CD8-positive, alpha-beta memory T cell (primary cell): Measurements from ENCODE around the gene ARGLU1. TPM values are rescaled to one million over a fixed set of nuclear protein-coding genes. Genes with fewer than 3 reads are reported as not detected.

Experiments
- CTCF ChIA-PET: fragments of 350-600 bp; sonication (Branson Sonifier 250); formaldehyde crosslinking; loops from one replicate; lab custom pipeline; 2021; ENCODE audit warnings: antibody characterized with exemption; lab: Charles Lee
- POLR2A ChIA-PET: fragments of 350-600 bp; sonication (Branson Sonifier 250); formaldehyde crosslinking; loops from one replicate; lab custom pipeline; 2021; ENCODE audit warnings: antibody characterized with exemption; lab: Charles Lee
- DNase-seq, 5 donors: peaks; one replicate each; pipeline versions ENCODE4 v3.0.0 to v3.0.0-alpha.2; 2020 to 2022; ENCODE audit warnings: mixed read lengths in 1 of 5
- H3K27ac ChIP-seq: one replicate; pipeline ENCODE4 v1.7.0; 2013; ENCODE audit warnings: low read depth, mild to moderate bottlenecking, low read length, moderate library complexity
- H3K27me3 ChIP-seq: 2 replicates; pipeline ENCODE4 v1.7.0; 2013; ENCODE audit warnings: low read length, mild to moderate bottlenecking; ENCODE audit not compliant: insufficient read depth, poor library complexity, severe bottlenecking
- H3K36me3 ChIP-seq: 2 replicates; pipeline ENCODE4 v1.7.0; 2013; ENCODE audit warnings: mild to moderate bottlenecking, low read length, moderate library complexity; ENCODE audit not compliant: insufficient read depth
- H3K4me1 ChIP-seq: 2 replicates; pipeline ENCODE4 v1.7.0; 2013; ENCODE audit warnings: mild to moderate bottlenecking, low read length, moderate library complexity; ENCODE audit not compliant: insufficient read depth
- H3K4me3 ChIP-seq: 2 replicates; pipeline ENCODE4 v1.7.0; 2013; ENCODE audit warnings: mild to moderate bottlenecking, low read length
- H3K9me3 ChIP-seq: 2 replicates; pipeline ENCODE4 v1.7.0; 2013; ENCODE audit warnings: mild to moderate bottlenecking, low read length
- H3K27ac Mint-ChIP-seq, 8 donors: one replicate each; pipeline ENCODE4 v1.8.0; 2020 to 2021; ENCODE audit warnings: mixed read lengths in 8 of 8, mild to moderate bottlenecking in 6 of 8, inconsistent platforms in 3 of 8, moderate library complexity in 3 of 8
- H3K27me3 Mint-ChIP-seq, 2 donors: one replicate each; pipeline ENCODE4 v1.8.0; 2020 to 2021; ENCODE audit warnings: mixed read lengths in 2 of 2, mild to moderate bottlenecking in 1 of 2, moderate library complexity in 1 of 2
- H3K36me3 Mint-ChIP-seq, 3 donors: one replicate each; pipeline ENCODE4 v1.8.0; 2020 to 2021; ENCODE audit warnings: mixed read lengths in 3 of 3, inconsistent platforms in 1 of 3, mild to moderate bottlenecking in 1 of 3
- H3K4me1 Mint-ChIP-seq, 3 donors: one replicate each; pipeline ENCODE4 v1.8.0; 2020 to 2021; ENCODE audit warnings: mixed read lengths in 3 of 3, inconsistent platforms in 1 of 3, mild to moderate bottlenecking in 1 of 3
- H3K4me3 Mint-ChIP-seq, 7 donors: one replicate each; pipeline ENCODE4 v1.8.0; 2020 to 2021; ENCODE audit warnings: mixed read lengths in 7 of 7, mild to moderate bottlenecking in 6 of 7, moderate library complexity in 4 of 7, inconsistent platforms in 2 of 7
- H3K9me3 Mint-ChIP-seq, 5 donors: one replicate each; pipeline ENCODE4 v1.8.0; 2020 to 2022; ENCODE audit warnings: mixed read lengths in 5 of 5, mild to moderate bottlenecking in 3 of 5, moderate library complexity in 2 of 5, inconsistent platforms in 1 of 5
- polyA plus RNA-seq: library from polyadenylated mRNA; unstranded; fragments of 300-500 nt; fragmentation: Illumina TruSeq; gene quantifications from one replicate; pipeline ENCODE4 v1.2.3, GENCODE V29; 2021
- total RNA-seq, 2 experiments: library from RNA; stranded (reverse); gene quantifications; one replicate each; pipeline ENCODE4 v1.2.3, GENCODE V29; 2021

ARGLU1 gene
- total and polyA plus RNA-seq, 3 experiments from 2014 or later = 39.2 to 89.0 (median 85.8) TPM

GRCh38 chr13:106595625-106596024 is 27.7 kb upstream of the ARGLU1 start:
- Histone ChIP-seq H3K27ac (no peak overlapping the region), H3K9me3 (no peaks in the 10 kb centered on the region), H3K4me1 (no peaks in the 10 kb centered on the region), H3K27me3 (no peaks in the 10 kb centered on the region), H3K36me3 (no peaks in the 10 kb centered on the region), H3K4me3 (no peak overlapping the region)
- ChIA-PET CTCF (no interaction called here), POLR2A (no interaction called here)
- no peak overlapping the region for H3K4me3 Mint-ChIP-seq
- H3K9me3 Mint-ChIP-seq = no peaks in the 10 kb centered on the region
- peaks cover 9 to 37% of the 10 kb centered on the region in 2 donors for H3K27me3 Mint-ChIP-seq
- peaks cover 0 to 4% (median 0%) of the 10 kb centered on the region in 3 donors for H3K36me3 Mint-ChIP-seq
- no peak for DNase-seq
- H3K4me1 Mint-ChIP-seq = peaks cover 7 to 9% (median 8%) of the 10 kb centered on the region in 3 donors
- H3K27ac Mint-ChIP-seq = no peak overlapping the region

GRCh38 chr13:106594980-106595379 is 27.0 kb upstream of the ARGLU1 start:
- H3K27ac Mint-ChIP-seq = no peak overlapping the region
- CTCF ChIA-PET = no interaction called here
- no peak overlapping the region for H3K27ac ChIP-seq
- no peaks in the 10 kb centered on the region for H3K36me3 ChIP-seq
- no peaks in the 10 kb centered on the region for H3K9me3 ChIP-seq
- POLR2A ChIA-PET = no interaction called here
- no peak overlapping the region for H3K4me3 Mint-ChIP-seq
- peaks cover 0 to 4% (median 0%) of the 10 kb centered on the region in 3 donors for H3K36me3 Mint-ChIP-seq
- DNase-seq = no peak
- peaks cover under 1 to 2% (median 2%) of the 10 kb centered on the region in 3 donors for H3K4me1 Mint-ChIP-seq
- H3K9me3 Mint-ChIP-seq = no peaks in the 10 kb centered on the region
- no peaks in the 10 kb centered on the region for H3K27me3 ChIP-seq
- no peak overlapping the region for H3K4me3 ChIP-seq
- no peaks in the 10 kb centered on the region for H3K4me1 ChIP-seq
- peaks cover 9 to 42% of the 10 kb centered on the region in 2 donors for H3K27me3 Mint-ChIP-seq

- H3K36me3 Mint-ChIP-seq = peaks cover 0 to under 1% (median 0%) of the 10 kb centered on the region in 3 donors
- no peak for DNase-seq
- Histone ChIP-seq H3K9me3 (no peaks in the 10 kb centered on the region), H3K36me3 (no peaks in the 10 kb centered on the region), H3K4me3 (no peak overlapping the region), H3K4me1 (no peaks in the 10 kb centered on the region), H3K27me3 (no peaks in the 10 kb centered on the region), H3K27ac (no peak overlapping the region)
- CTCF ChIA-PET = no interaction called here
- POLR2A ChIA-PET = no interaction called here
- H3K4me1 Mint-ChIP-seq = no peaks in the 10 kb centered on the region
- peaks cover 11 to 47% of the 10 kb centered on the region in 2 donors for H3K27me3 Mint-ChIP-seq
- H3K27ac Mint-ChIP-seq = no peak overlapping the region
- H3K4me3 Mint-ChIP-seq = no peak overlapping the region
- H3K9me3 Mint-ChIP-seq = no peaks in the 10 kb centered on the region
These were observed 25.2 kb upstream of the ARGLU1 start for GRCh38 chr13:106593132-106593531.

GRCh38 chr13:106591299-106591698 is 23.4 kb upstream of the ARGLU1 start:
- no peaks in the 10 kb centered on the region for H3K4me1 Mint-ChIP-seq
- POLR2A ChIA-PET = no interaction called here
- no peak overlapping the region for H3K4me3 Mint-ChIP-seq
- H3K4me1 ChIP-seq = no peaks in the 10 kb centered on the region
- DNase-seq = no peak
- no peaks in the 10 kb centered on the region for H3K27me3 ChIP-seq
- H3K27me3 Mint-ChIP-seq = peaks cover 9 to 40% of the 10 kb centered on the region in 2 donors
- no peaks in the 10 kb centered on the region for H3K36me3 Mint-ChIP-seq
- H3K27ac Mint-ChIP-seq = no peak overlapping the region
- no peak overlapping the region for H3K27ac ChIP-seq
- CTCF ChIA-PET = no interaction called here
- H3K9me3 ChIP-seq = no peaks in the 10 kb centered on the region
- H3K36me3 ChIP-seq = no peaks in the 10 kb centered on the region
- no peak overlapping the region for H3K4me3 ChIP-seq
- peaks cover 0 to 12% (median 6%) of the 10 kb centered on the region in 5 donors for H3K9me3 Mint-ChIP-seq

GRCh38 chr13:106589716-106590115 is 21.8 kb upstream of the ARGLU1 start:
- Histone ChIP-seq H3K36me3 (no peaks in the 10 kb centered on the region), H3K27me3 (no peaks in the 10 kb centered on the region), H3K9me3 (peaks cover 16% of the 10 kb centered on the region), H3K4me1 (no peaks in the 10 kb centered on the region), H3K4me3 (no peak overlapping the region), H3K27ac (no peak overlapping the region)
- ChIA-PET POLR2A (no interaction called here), CTCF (no interaction called here)
- H3K4me3 Mint-ChIP-seq = no peak overlapping the region
- H3K4me1 Mint-ChIP-seq = no peaks in the 10 kb centered on the region
- peaks cover 0 to 6% (median 2%) of the 10 kb centered on the region in 3 donors for H3K36me3 Mint-ChIP-seq
- DNase-seq = no peak
- peaks cover 7 to 28% (median 21%) of the 10 kb centered on the region in 5 donors for H3K9me3 Mint-ChIP-seq
- peaks cover 7 to 40% of the 10 kb centered on the region in 2 donors for H3K27me3 Mint-ChIP-seq
- no peak overlapping the region for H3K27ac Mint-ChIP-seq

GRCh38 chr13:106588367-106588766 is 20.4 kb upstream of the ARGLU1 start:
- Histone ChIP-seq H3K4me1 (no peaks in the 10 kb centered on the region), H3K27ac (no peak overlapping the region), H3K36me3 (no peaks in the 10 kb centered on the region), H3K4me3 (no peak overlapping the region), H3K27me3 (no peaks in the 10 kb centered on the region), H3K9me3 (peaks cover 16% of the 10 kb centered on the region)
- ChIA-PET POLR2A (no interaction called here), CTCF (interaction anchor here (1.7 kb wide), 1 partner anchor 11 kb away, joined by 5 read pairs; no protein-coding TSS in a partner anchor)
- peaks cover 8 to 31% (median 21%) of the 10 kb centered on the region in 5 donors for H3K9me3 Mint-ChIP-seq
- H3K4me3 Mint-ChIP-seq = no peak overlapping the region
- DNase-seq = no peak
- H3K36me3 Mint-ChIP-seq = peaks cover 0 to 13% (median 2%) of the 10 kb centered on the region in 3 donors
- H3K4me1 Mint-ChIP-seq = no peaks in the 10 kb centered on the region
- H3K27me3 Mint-ChIP-seq = peaks cover 7 to 36% of the 10 kb centered on the region in 2 donors
- no peak overlapping the region for H3K27ac Mint-ChIP-seq

GRCh38 chr13:106587787-106588186 is 19.9 kb upstream of the ARGLU1 start:
- Mint-ChIP-seq H3K27me3 (peaks cover 4 to 30% of the 10 kb centered on the region in 2 donors), H3K36me3 (peaks cover 0 to 13% (median 2%) of the 10 kb centered on the region in 3 donors), H3K9me3 (peaks cover 8 to 31% (median 21%) of the 10 kb centered on the region in 5 donors), H3K27ac (no peak overlapping the region), H3K4me3 (no peak overlapping the region), H3K4me1 (no peaks in the 10 kb centered on the region)
- H3K36me3 ChIP-seq = no peaks in the 10 kb centered on the region
- CTCF ChIA-PET = interaction anchor here (1.2 to 1.7 kb wide), 2 partner anchors 12 to 32 kb away, joined by 3 to 5 read pairs; no protein-coding TSS in a partner anchor
- H3K27ac ChIP-seq = no peak overlapping the region
- H3K27me3 ChIP-seq = no peaks in the 10 kb centered on the region
- POLR2A ChIA-PET = no interaction called here
- H3K4me3 ChIP-seq = no peak overlapping the region
- no peak for DNase-seq
- no peaks in the 10 kb centered on the region for H3K4me1 ChIP-seq
- peaks cover 16% of the 10 kb centered on the region for H3K9me3 ChIP-seq

GRCh38 chr13:106586648-106587166 is 18.8 kb upstream of the ARGLU1 start:
- CTCF ChIA-PET = interaction anchor here (1.2 kb wide), 1 partner anchor 34 kb away, joined by 3 read pairs; no protein-coding TSS in a partner anchor
- H3K27ac Mint-ChIP-seq = no peak overlapping the region
- peaks cover 0 to 13% (median 2%) of the 10 kb centered on the region in 3 donors for H3K36me3 Mint-ChIP-seq
- Histone ChIP-seq H3K4me1 (no peaks in the 10 kb centered on the region), H3K27ac (no peak overlapping the region), H3K4me3 (no peak overlapping the region), H3K27me3 (no peaks in the 10 kb centered on the region), H3K9me3 (peaks cover 16% of the 10 kb centered on the region), H3K36me3 (no peaks in the 10 kb centered on the region)
- no peak overlapping the region for H3K4me3 Mint-ChIP-seq
- H3K27me3 Mint-ChIP-seq = peaks cover 10 to 22% of the 10 kb centered on the region in 2 donors
- DNase-seq = no peak
- peaks cover 8 to 31% (median 21%) of the 10 kb centered on the region in 5 donors for H3K9me3 Mint-ChIP-seq
- no peaks in the 10 kb centered on the region for H3K4me1 Mint-ChIP-seq
- POLR2A ChIA-PET = no interaction called here
